Liver (tissue), 9 donors: ENCODE results near the gene RGS10. TPM values are rescaled to one million over a fixed set of nuclear protein-coding genes. Genes with fewer than 3 reads are reported as not detected.

Experiments
- DNase-seq: peaks from one replicate; pipeline ENCODE4 v3.0.0-alpha.2; 2017; ENCODE audit warnings: low spot score
- H3K27ac ChIP-seq, 2 donors: one replicate each; pipeline ENCODE4 v1.7.0; 2013; ENCODE audit warnings: inconsistent platforms in 2 of 2, low read length in 2 of 2, control low read depth in 1 of 2, low read depth in 1 of 2, mild to moderate bottlenecking in 1 of 2
- H3K27me3 ChIP-seq, 4 donors: one replicate each; pipeline versions ENCODE4 v1.6.1 to v1.7.0; 2013; ENCODE audit warnings: low read length in 3 of 4, inconsistent platforms in 1 of 4, mild to moderate bottlenecking in 1 of 4, moderate library complexity in 1 of 4; ENCODE audit not compliant: control insufficient read depth in 4 of 4, insufficient read depth in 4 of 4
- H3K36me3 ChIP-seq, 4 donors: one replicate each; pipeline versions ENCODE4 v1.6.1 to v1.7.0; 2013; ENCODE audit warnings: low read length in 3 of 4, mild to moderate bottlenecking in 3 of 4, low read depth in 1 of 4, moderate library complexity in 1 of 4; ENCODE audit not compliant: control insufficient read depth in 4 of 4, insufficient read depth in 3 of 4
- H3K4me1 ChIP-seq, 4 donors: one replicate each; pipeline versions ENCODE4 v1.6.1 to v1.7.0; 2013; ENCODE audit warnings: low read length in 3 of 4, mild to moderate bottlenecking in 3 of 4, moderate library complexity in 1 of 4; ENCODE audit not compliant: control insufficient read depth in 4 of 4, insufficient read depth in 4 of 4
- H3K4me3 ChIP-seq, 3 donors: one replicate each; pipeline versions ENCODE4 v1.6.1 to v1.7.0; 2013; ENCODE audit warnings: low read length in 3 of 3, control low read depth in 1 of 3, low read depth in 1 of 3, mild to moderate bottlenecking in 1 of 3
- H3K9ac ChIP-seq, 2 donors: one replicate each; pipeline ENCODE4 v1.7.0; 2013; ENCODE audit warnings: low read length in 2 of 2, mild to moderate bottlenecking in 2 of 2, moderate library complexity in 2 of 2, control low read depth in 1 of 2, low read depth in 1 of 2
- H3K9me3 ChIP-seq, 4 donors: one replicate each; pipeline versions ENCODE4 v1.6.1 to v1.7.0; 2013; ENCODE audit warnings: low read length in 3 of 4; ENCODE audit not compliant: control insufficient read depth in 4 of 4
- ATF3 ChIP-seq: IDR thresholded peaks from 2 replicates; pipeline ENCODE4 v1.6.1; 2016; ENCODE audit warnings: antibody characterized with exemption
- EGR1 ChIP-seq, 2 donors: IDR thresholded peaks; 2 replicates each; pipeline ENCODE4 v1.6.1; 2016 to 2018; ENCODE audit warnings: antibody characterized with exemption in 2 of 2, low read depth in 2 of 2
- FOXA1 ChIP-seq: IDR thresholded peaks from 2 replicates; pipeline ENCODE4 v1.6.1; 2016; ENCODE audit warnings: antibody characterized with exemption
- FOXA2 ChIP-seq: IDR thresholded peaks from 2 replicates; pipeline ENCODE4 v1.6.1; 2016; ENCODE audit warnings: antibody characterized with exemption
- GABPA ChIP-seq, 2 donors: IDR thresholded peaks in 1 of 2; conservative IDR thresholded peaks in 1 of 2; 2 replicates each; pipeline ENCODE4 v1.6.1; 2016; ENCODE audit warnings: antibody characterized with exemption in 2 of 2, mild to moderate bottlenecking in 1 of 2, moderate library complexity in 1 of 2
- HNF4A ChIP-seq, 2 donors: conservative IDR thresholded peaks; 2 replicates each; pipeline ENCODE4 v1.6.1; 2016; ENCODE audit warnings: antibody characterized with exemption in 2 of 2, mild to moderate bottlenecking in 2 of 2
- HNF4G ChIP-seq: IDR thresholded peaks from 2 replicates; pipeline ENCODE4 v1.6.1; 2016; ENCODE audit warnings: antibody characterized with exemption
- JUND ChIP-seq, 2 donors: IDR thresholded peaks; 2 replicates each; pipeline ENCODE4 v1.6.1; 2016; ENCODE audit warnings: antibody characterized with exemption in 2 of 2
- MAX ChIP-seq: IDR thresholded peaks from 2 replicates; pipeline ENCODE4 v1.6.1; 2016; ENCODE audit warnings: antibody characterized with exemption
- NR2F2 ChIP-seq: IDR thresholded peaks from 2 replicates; pipeline ENCODE4 v1.6.1; 2016; ENCODE audit warnings: antibody characterized with exemption
- RAD21 ChIP-seq, 2 donors: IDR thresholded peaks; 2 replicates each; pipeline ENCODE4 v1.6.1; 2016; ENCODE audit warnings: antibody characterized with exemption in 2 of 2, mild to moderate bottlenecking in 2 of 2
- REST ChIP-seq: IDR thresholded peaks from 2 replicates; pipeline ENCODE4 v1.6.1; 2016; ENCODE audit warnings: antibody characterized with exemption, mild to moderate bottlenecking
- RXRA ChIP-seq, 2 donors: IDR thresholded peaks; 2 replicates each; pipeline ENCODE4 v1.6.1; 2017 to 2018; ENCODE audit warnings: antibody characterized with exemption in 2 of 2, mild to moderate bottlenecking in 1 of 2
- SP1 ChIP-seq: IDR thresholded peaks from 2 replicates; pipeline ENCODE4 v1.6.1; 2018; ENCODE audit warnings: antibody characterized with exemption, mild to moderate bottlenecking
- TAF1 ChIP-seq: conservative IDR thresholded peaks from 2 replicates; pipeline ENCODE4 v1.6.1; 2016; ENCODE audit warnings: antibody characterized with exemption, mild to moderate bottlenecking
- YY1 ChIP-seq: IDR thresholded peaks from 2 replicates; pipeline ENCODE4 v1.6.1; 2016; ENCODE audit warnings: antibody characterized with exemption, mild to moderate bottlenecking
- ZBTB33 ChIP-seq: IDR thresholded peaks from 2 replicates; pipeline ENCODE4 v1.6.1; 2016; ENCODE audit warnings: antibody characterized with exemption
- polyA plus RNA-seq, 2 donors: library from polyadenylated mRNA; stranded (reverse) in 1 of 2; unstranded in 1 of 2; fragments of 200-250 nt in 1 of 2; fragments of >200 nt in 1 of 2; fragmentation: Nextera tagmentation in 1 of 2; extraction: Ambion mirVana in 1 of 2; gene quantifications; one replicate each; pipeline versions ENCODE4 v1.2.1 to v1.2.3, GENCODE V29; 2013 to 2015
- total RNA-seq, 2 donors: library from RNA; depleted of rRNA; stranded (reverse); fragments of >200 nt; gene quantifications; one replicate each; pipeline ENCODE4 v1.2.3, GENCODE V29; 2014
- TF ChIP-seq, protein P1 (sequence below): fragments of 150-350 bp; IDR thresholded peaks from 2 replicates; pipeline ENCODE4 v1.5.1; 2017; ENCODE audit warnings: improper control_type of control experiment, low read depth, low read length; ENCODE audit not compliant: missing input control
- donor health status: healthy.
- donor health status: healthy.
- donor health status: healthy.
- donor health status: healthy.
- donor health status: healthy.

The RGS10 gene
- total and polyA plus RNA-seq, 4 donors: 1.8 to 51.9 (median 2.2) TPM

- Histone ChIP-seq H3K36me3 (peaks cover 18 to 55% (median 42%) of the 10 kb centered on the region in 4 donors), H3K9ac (no peak overlapping the region), H3K27me3 (no peaks in the 10 kb centered on the region), H3K4me1 (no peaks in the 10 kb centered on the region), H3K27ac (no peak overlapping the region), H3K9me3 (no peaks in the 10 kb centered on the region), H3K4me3 (no peak overlapping the region)
- no peak for TF ChIP-seq HNF4A (conservative IDR thresholded peaks at IDR 0.05)
- TF ChIP-seq FOXA1: no peak
- no peak for TF ChIP-seq HNF4G
- no peak for TF ChIP-seq NR2F2
- TF ChIP-seq ATF3: no peak
- no peak for TF ChIP-seq REST
- no peak for TF ChIP-seq MAX
- TF ChIP-seq RAD21 (IDR thresholded peaks at IDR 0.05): no peak
- no peak for TF ChIP-seq JUND (IDR thresholded peaks at IDR 0.05)
- no peak for TF ChIP-seq ZBTB33
- TF ChIP-seq YY1: no peak
- TF ChIP-seq GABPA (IDR thresholded peaks at IDR 0.05 in 1 of 2, conservative IDR thresholded peaks at IDR 0.05 in 1 of 2): no peak
- TF ChIP-seq EGR1 (IDR thresholded peaks at IDR 0.05; ENCODE audit: low read depth in 2 of 2): no peak
- no peak for TF ChIP-seq SP1
- no peak for TF ChIP-seq FOXA2
- TF ChIP-seq TAF1: no peak
- TF ChIP-seq RXRA (IDR thresholded peaks at IDR 0.05): no peak
- TF ChIP-seq, protein P1, sequence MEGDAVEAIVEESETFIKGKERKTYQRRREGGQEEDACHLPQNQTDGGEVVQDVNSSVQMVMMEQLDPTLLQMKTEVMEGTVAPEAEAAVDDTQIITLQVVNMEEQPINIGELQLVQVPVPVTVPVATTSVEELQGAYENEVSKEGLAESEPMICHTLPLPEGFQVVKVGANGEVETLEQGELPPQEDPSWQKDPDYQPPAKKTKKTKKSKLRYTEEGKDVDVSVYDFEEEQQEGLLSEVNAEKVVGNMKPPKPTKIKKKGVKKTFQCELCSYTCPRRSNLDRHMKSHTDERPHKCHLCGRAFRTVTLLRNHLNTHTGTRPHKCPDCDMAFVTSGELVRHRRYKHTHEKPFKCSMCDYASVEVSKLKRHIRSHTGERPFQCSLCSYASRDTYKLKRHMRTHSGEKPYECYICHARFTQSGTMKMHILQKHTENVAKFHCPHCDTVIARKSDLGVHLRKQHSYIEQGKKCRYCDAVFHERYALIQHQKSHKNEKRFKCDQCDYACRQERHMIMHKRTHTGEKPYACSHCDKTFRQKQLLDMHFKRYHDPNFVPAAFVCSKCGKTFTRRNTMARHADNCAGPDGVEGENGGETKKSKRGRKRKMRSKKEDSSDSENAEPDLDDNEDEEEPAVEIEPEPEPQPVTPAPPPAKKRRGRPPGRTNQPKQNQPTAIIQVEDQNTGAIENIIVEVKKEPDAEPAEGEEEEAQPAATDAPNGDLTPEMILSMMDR: no peak
- no peak for DNase-seq
Measured at GRCh38 chr10:119575991-119576390, 33.5 kb upstream of the RGS10 start.
